Astrocyte of the cerebellum (primary cell): Measurements from ENCODE around the gene TSHZ3.

Experiments
- DNase-seq: peaks from one replicate; pipeline ENCODE4 v3.0.0-alpha.2; 2011; ENCODE audit warnings: low read depth
- H3K4me3 ChIP-seq: 2 replicates; pipeline ENCODE4 v1.5.1; 2011; ENCODE audit warnings: mild to moderate bottlenecking, low read depth, low read length, moderate library complexity
- CTCF ChIP-seq: IDR thresholded peaks from 2 replicates; pipeline ENCODE4 v1.5.1; 2012; ENCODE audit warnings: low read length, low read depth, moderate library complexity, mild to moderate bottlenecking; ENCODE audit errors: missing control alignments
- in situ Hi-C: cut with HindIII; loops from 2 replicates; pipeline ENCODE4 v1.10.0; 2017; ENCODE audit warnings: low sequenced_read_pairs

The TSHZ3 gene

GRCh38 chr19:31294189-31294588 is 55.0 kb downstream of the TSHZ3 start:
- DNase-seq = no peak
- in situ Hi-C loops = no loop called here
- TF ChIP-seq CTCF = no peak
- H3K4me3 ChIP-seq = no peak overlapping the region

- in situ Hi-C loops = no loop called here
- no peak for TF ChIP-seq CTCF
Observed at GRCh38 chr19:31292639-31293185, 56.5 kb downstream of the TSHZ3 start.

GRCh38 chr19:31290931-31291590 is 58.2 kb downstream of the TSHZ3 start:
- no peak for TF ChIP-seq CTCF
- no peak for DNase-seq
- H3K4me3 ChIP-seq = no peak overlapping the region
- in situ Hi-C loops = no loop called here

More at GRCh38 chr19:31292639-31293185, 56.5 kb downstream of the TSHZ3 start:
- DNase-seq = no peak
- no peak overlapping the region for H3K4me3 ChIP-seq

- no peak for DNase-seq
- no peak for TF ChIP-seq CTCF
- in situ Hi-C loops = no loop called here
- no peak overlapping the region for H3K4me3 ChIP-seq
Observed at GRCh38 chr19:31289976-31290375, 59.3 kb downstream of the TSHZ3 start.

GRCh38 chr19:31289381-31289880 is 59.8 kb downstream of the TSHZ3 start:
- TF ChIP-seq CTCF = no peak
- no peak overlapping the region for H3K4me3 ChIP-seq
- no peak for DNase-seq
- in situ Hi-C loops = no loop called here

- in situ Hi-C loops = no loop called here
- TF ChIP-seq CTCF = no peak
- no peak for DNase-seq
- no peak overlapping the region for H3K4me3 ChIP-seq
Observed at GRCh38 chr19:31286491-31286890, 62.7 kb downstream of the TSHZ3 start.
